Measurements from ENCODE around the gene CRYBA4. TPM values are rescaled to one million over a fixed set of nuclear protein-coding genes. Genes with fewer than 3 reads are reported as not detected.

The CRYBA4 gene
- polyA plus RNA-seq, 1 donor (not counting 4 experiments of a cell fraction or from before 2014, with no cell fraction given): not detected

GRCh38 chr22:26665813-26666231 is 44.1 kb downstream of the CRYBA4 start:
- TF ChIP-seq EZH2 (IDR thresholded peaks at IDR 0.05; ENCODE audit: low read length) (no peak), CTCF (optimal IDR thresholded peaks at IDR 0.05 in 1 of 3, IDR thresholded peaks at IDR 0.05 in 1 of 3, conservative IDR thresholded peaks at IDR 0.05 in 1 of 3; ENCODE audit: extremely low read depth in 1 of 3, insufficient read depth in 2 of 3, low read length in 3 of 3) (no peak)
- H3K9me1 ChIP-seq (ENCODE audit: control insufficient read depth, extremely low read depth, insufficient read depth, low read length): no peaks in the 10 kb centered on the region
- no peaks in the 10 kb centered on the region for H4K20me1 ChIP-seq (ENCODE audit: control insufficient read depth, extremely low read depth, insufficient read depth, low read length)
- no peaks in the 10 kb centered on the region for H3K79me2 ChIP-seq (ENCODE audit: control insufficient read depth, insufficient read depth, low read length)
- H3K4me2 ChIP-seq (ENCODE audit: control insufficient read depth, extremely low read depth, insufficient read depth, low read depth, low read length): no peak overlapping the region
- no peak overlapping the region for H3K27ac ChIP-seq (ENCODE audit: control insufficient read depth, insufficient read depth, low read length)
- no peak overlapping the region for H2AFZ ChIP-seq (ENCODE audit: control insufficient read depth, low read length)
- no peak overlapping the region for H3K9ac ChIP-seq (ENCODE audit: control insufficient read depth, extremely low read depth, insufficient read depth, low read length)
- FAIRE-seq (no peak), DNase-seq (ENCODE audit: low read depth, low spot score) (no peak)
- dilution Hi-C loops (cut with MboI; ENCODE audit: extremely low pct_ligation_motif_present, low sequenced_read_pairs): no loop called here
- H3K4me3 ChIP-seq (ENCODE audit: control insufficient read depth in 2 of 3, extremely low read depth in 1 of 3, insufficient read depth in 2 of 3, low read depth in 1 of 3, low read length in 3 of 3): no peak overlapping the region
- no peaks in the 10 kb centered on the region for H3K9me3 ChIP-seq (ENCODE audit: control insufficient read depth, low read depth, low read length)
- H3K4me1 ChIP-seq (ENCODE audit: control insufficient read depth, extremely low read depth, insufficient read depth, low read length): peaks cover 18% of the 10 kb centered on the region
- H3K27me3 ChIP-seq (ENCODE audit: control insufficient read depth, extremely low read depth, insufficient read depth, low read length): no peaks in the 10 kb centered on the region
- no peaks in the 10 kb centered on the region for H3K36me3 ChIP-seq (ENCODE audit: control insufficient read depth in 2 of 2, extremely low read depth in 1 of 2, insufficient read depth in 2 of 2, low read length in 2 of 2)

- H3K9ac ChIP-seq (ENCODE audit: control insufficient read depth, extremely low read depth, insufficient read depth, low read length): no peak overlapping the region
- H3K4me1 ChIP-seq (ENCODE audit: control insufficient read depth, extremely low read depth, insufficient read depth, low read length): peaks cover 24% of the 10 kb centered on the region
- H2AFZ ChIP-seq (ENCODE audit: control insufficient read depth, low read length): no peak overlapping the region
- H3K79me2 ChIP-seq (ENCODE audit: control insufficient read depth, insufficient read depth, low read length): no peaks in the 10 kb centered on the region
- FAIRE-seq (no peak), DNase-seq (ENCODE audit: low read depth, low spot score) (no peak)
- no peaks in the 10 kb centered on the region for H3K36me3 ChIP-seq (ENCODE audit: control insufficient read depth in 2 of 2, extremely low read depth in 1 of 2, insufficient read depth in 2 of 2, low read length in 2 of 2)
- dilution Hi-C loops (cut with MboI; ENCODE audit: extremely low pct_ligation_motif_present, low sequenced_read_pairs): no loop called here
- no peaks in the 10 kb centered on the region for H3K27me3 ChIP-seq (ENCODE audit: control insufficient read depth, extremely low read depth, insufficient read depth, low read length)
- TF ChIP-seq EZH2 (IDR thresholded peaks at IDR 0.05; ENCODE audit: low read length) (no peak), CTCF (optimal IDR thresholded peaks at IDR 0.05 in 1 of 3, IDR thresholded peaks at IDR 0.05 in 1 of 3, conservative IDR thresholded peaks at IDR 0.05 in 1 of 3; ENCODE audit: extremely low read depth in 1 of 3, insufficient read depth in 2 of 3, low read length in 3 of 3) (peak in 1 of 3 experiments; percentile 2)
- no peak overlapping the region for H3K4me2 ChIP-seq (ENCODE audit: control insufficient read depth, extremely low read depth, insufficient read depth, low read depth, low read length)
- no peak overlapping the region for H3K27ac ChIP-seq (ENCODE audit: control insufficient read depth, insufficient read depth, low read length)
- H3K9me3 ChIP-seq (ENCODE audit: control insufficient read depth, low read depth, low read length): no peaks in the 10 kb centered on the region
- H3K4me3 ChIP-seq (ENCODE audit: control insufficient read depth in 2 of 3, extremely low read depth in 1 of 3, insufficient read depth in 2 of 3, low read depth in 1 of 3, low read length in 3 of 3): no peak overlapping the region
- no peaks in the 10 kb centered on the region for H4K20me1 ChIP-seq (ENCODE audit: control insufficient read depth, extremely low read depth, insufficient read depth, low read length)
- H3K9me1 ChIP-seq (ENCODE audit: control insufficient read depth, extremely low read depth, insufficient read depth, low read length): peaks cover 2% of the 10 kb centered on the region
These were observed 45.4 kb downstream of the CRYBA4 start for GRCh38 chr22:26667140-26667539.
